ENCODE data around the gene ULK4. TPM values are rescaled to one million over a fixed set of nuclear protein-coding genes. Genes with fewer than 3 reads are reported as not detected.

The ULK4 gene
- total RNA-seq, 1 experiment from 2014 or later: 14.3 TPM

DNA sequence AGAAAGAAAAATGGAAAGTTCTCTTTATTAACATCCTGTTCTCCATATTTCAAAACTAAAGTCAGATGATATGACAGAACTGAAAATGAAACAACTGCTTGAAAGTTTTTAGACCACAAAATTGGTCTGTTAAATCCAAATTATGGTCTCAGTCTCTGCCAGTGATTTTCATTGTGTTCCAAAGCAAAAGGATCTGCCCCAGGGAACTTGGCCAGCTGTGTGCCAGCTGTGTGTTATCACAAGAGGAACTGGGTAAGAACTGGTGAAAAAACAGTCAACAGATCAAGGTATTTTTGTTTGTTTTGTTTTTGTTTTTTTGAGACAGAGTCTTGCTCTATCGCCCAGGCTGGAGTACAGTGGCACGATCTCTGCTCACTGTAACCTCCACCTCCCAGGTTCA is 439.3 kb downstream of the ULK4 start:
- no peak for ATAC-seq
- Histone ChIP-seq H3K9me3 (ENCODE audit: control insufficient read depth, insufficient read depth, low read depth, low read length) (no peaks in the 10 kb centered on the region), H3K27ac (ENCODE audit: low read length) (no peak overlapping the region), H3K27me3 (ENCODE audit: control insufficient read depth, insufficient read depth, low read length) (no peaks in the 10 kb centered on the region), H3K4me3 (ENCODE audit: low read depth in 2 of 2, low read length in 2 of 2) (no peak overlapping the region), H3K4me1 (ENCODE audit: control insufficient read depth, insufficient read depth, low read length) (no peaks in the 10 kb centered on the region), H3K36me3 (ENCODE audit: control insufficient read depth, insufficient read depth, low read length) (no peaks in the 10 kb centered on the region)
- POLR2A ChIA-PET: no interaction called here
- no TSS peak for BruUV-seq (replicated peaks)
- no peak for TF ChIP-seq POLR2AphosphoS5 (IDR thresholded peaks at IDR 0.05; ENCODE audit: low read depth, low read length)
- TF ChIP-seq, protein P1, sequence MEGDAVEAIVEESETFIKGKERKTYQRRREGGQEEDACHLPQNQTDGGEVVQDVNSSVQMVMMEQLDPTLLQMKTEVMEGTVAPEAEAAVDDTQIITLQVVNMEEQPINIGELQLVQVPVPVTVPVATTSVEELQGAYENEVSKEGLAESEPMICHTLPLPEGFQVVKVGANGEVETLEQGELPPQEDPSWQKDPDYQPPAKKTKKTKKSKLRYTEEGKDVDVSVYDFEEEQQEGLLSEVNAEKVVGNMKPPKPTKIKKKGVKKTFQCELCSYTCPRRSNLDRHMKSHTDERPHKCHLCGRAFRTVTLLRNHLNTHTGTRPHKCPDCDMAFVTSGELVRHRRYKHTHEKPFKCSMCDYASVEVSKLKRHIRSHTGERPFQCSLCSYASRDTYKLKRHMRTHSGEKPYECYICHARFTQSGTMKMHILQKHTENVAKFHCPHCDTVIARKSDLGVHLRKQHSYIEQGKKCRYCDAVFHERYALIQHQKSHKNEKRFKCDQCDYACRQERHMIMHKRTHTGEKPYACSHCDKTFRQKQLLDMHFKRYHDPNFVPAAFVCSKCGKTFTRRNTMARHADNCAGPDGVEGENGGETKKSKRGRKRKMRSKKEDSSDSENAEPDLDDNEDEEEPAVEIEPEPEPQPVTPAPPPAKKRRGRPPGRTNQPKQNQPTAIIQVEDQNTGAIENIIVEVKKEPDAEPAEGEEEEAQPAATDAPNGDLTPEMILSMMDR (IDR thresholded peaks at IDR 0.05): no peak
- TF ChIP-seq SIN3A (IDR thresholded peaks at IDR 0.05; ENCODE audit: borderline replicate concordance, insufficient read depth, low read depth, low read length): no peak
- no peak for TF ChIP-seq TCF7L2 (IDR thresholded peaks at IDR 0.05; ENCODE audit: low read depth, low read length)
- TF ChIP-seq, protein P2, sequence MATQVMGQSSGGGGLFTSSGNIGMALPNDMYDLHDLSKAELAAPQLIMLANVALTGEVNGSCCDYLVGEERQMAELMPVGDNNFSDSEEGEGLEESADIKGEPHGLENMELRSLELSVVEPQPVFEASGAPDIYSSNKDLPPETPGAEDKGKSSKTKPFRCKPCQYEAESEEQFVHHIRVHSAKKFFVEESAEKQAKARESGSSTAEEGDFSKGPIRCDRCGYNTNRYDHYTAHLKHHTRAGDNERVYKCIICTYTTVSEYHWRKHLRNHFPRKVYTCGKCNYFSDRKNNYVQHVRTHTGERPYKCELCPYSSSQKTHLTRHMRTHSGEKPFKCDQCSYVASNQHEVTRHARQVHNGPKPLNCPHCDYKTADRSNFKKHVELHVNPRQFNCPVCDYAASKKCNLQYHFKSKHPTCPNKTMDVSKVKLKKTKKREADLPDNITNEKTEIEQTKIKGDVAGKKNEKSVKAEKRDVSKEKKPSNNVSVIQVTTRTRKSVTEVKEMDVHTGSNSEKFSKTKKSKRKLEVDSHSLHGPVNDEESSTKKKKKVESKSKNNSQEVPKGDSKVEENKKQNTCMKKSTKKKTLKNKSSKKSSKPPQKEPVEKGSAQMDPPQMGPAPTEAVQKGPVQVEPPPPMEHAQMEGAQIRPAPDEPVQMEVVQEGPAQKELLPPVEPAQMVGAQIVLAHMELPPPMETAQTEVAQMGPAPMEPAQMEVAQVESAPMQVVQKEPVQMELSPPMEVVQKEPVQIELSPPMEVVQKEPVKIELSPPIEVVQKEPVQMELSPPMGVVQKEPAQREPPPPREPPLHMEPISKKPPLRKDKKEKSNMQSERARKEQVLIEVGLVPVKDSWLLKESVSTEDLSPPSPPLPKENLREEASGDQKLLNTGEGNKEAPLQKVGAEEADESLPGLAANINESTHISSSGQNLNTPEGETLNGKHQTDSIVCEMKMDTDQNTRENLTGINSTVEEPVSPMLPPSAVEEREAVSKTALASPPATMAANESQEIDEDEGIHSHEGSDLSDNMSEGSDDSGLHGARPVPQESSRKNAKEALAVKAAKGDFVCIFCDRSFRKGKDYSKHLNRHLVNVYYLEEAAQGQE (IDR thresholded peaks at IDR 0.05; ENCODE audit: insufficient read depth in 1 of 2, low read depth in 2 of 2, low read length in 1 of 2): no peak
- no peak for DNase-seq (ENCODE audit: low read depth, low spot score)
- CTCF ChIA-PET: interaction anchor here (0.6 kb wide), 1 partner anchor 244 kb away, joined by 4 read pairs; no protein-coding TSS in a partner anchor
- in situ Hi-C loops (cut with HindIII; ENCODE audit: low pct_unique_long_range_greater_than_20kb, low sequenced_read_pairs) (no loop called here), intact Hi-C loops (cut with micrococcal nuclease; ENCODE audit: unreplicated experiment) (no loop called here)

DNA sequence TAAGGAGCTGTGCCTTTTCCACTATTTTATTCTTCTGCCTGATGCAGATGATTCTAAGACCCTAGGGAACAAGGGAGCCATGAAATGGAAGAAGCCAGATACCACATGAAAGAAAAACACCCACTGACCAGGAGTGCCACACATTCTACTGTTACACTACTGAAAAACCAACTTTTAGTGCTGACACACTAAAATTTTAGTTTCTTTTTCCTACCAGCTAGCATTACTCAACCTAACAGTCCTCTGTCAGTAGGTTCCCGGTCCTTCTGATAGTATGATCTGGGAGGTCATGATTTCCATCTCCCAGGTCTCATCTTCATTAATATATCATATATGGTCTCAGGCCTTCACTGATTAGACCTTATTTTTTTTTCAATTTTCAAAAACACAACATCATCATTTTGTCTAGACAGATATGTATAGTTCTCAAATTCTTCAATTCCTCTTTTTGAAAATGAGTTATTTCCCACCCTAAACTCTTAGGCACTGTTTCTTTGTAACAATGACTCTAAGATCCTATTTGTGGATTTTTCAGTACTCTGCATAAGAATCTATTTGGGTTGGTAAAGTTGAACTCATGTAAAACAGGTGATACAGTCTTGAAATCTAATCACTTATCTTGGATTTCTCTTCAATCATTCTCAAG is 440.8 kb downstream of the ULK4 start:
- H3K4me1 ChIP-seq (ENCODE audit: control insufficient read depth, insufficient read depth, low read length): no peaks in the 10 kb centered on the region
- no peaks in the 10 kb centered on the region for H3K9me3 ChIP-seq (ENCODE audit: control insufficient read depth, insufficient read depth, low read depth, low read length)
- ChIA-PET POLR2A (no interaction called here), CTCF (no interaction called here)
- no peak for TF ChIP-seq SIN3A (IDR thresholded peaks at IDR 0.05; ENCODE audit: borderline replicate concordance, insufficient read depth, low read depth, low read length)
- no peak for TF ChIP-seq TCF7L2 (IDR thresholded peaks at IDR 0.05; ENCODE audit: low read depth, low read length)
- TF ChIP-seq, protein P1 (IDR thresholded peaks at IDR 0.05): no peak
- TF ChIP-seq POLR2AphosphoS5 (IDR thresholded peaks at IDR 0.05; ENCODE audit: low read depth, low read length): no peak
- TF ChIP-seq, protein P2 (IDR thresholded peaks at IDR 0.05; ENCODE audit: insufficient read depth in 1 of 2, low read depth in 2 of 2, low read length in 1 of 2): no peak
- intact Hi-C loops (cut with micrococcal nuclease; ENCODE audit: unreplicated experiment) (no loop called here), in situ Hi-C loops (cut with HindIII; ENCODE audit: low pct_unique_long_range_greater_than_20kb, low sequenced_read_pairs) (no loop called here)
- DNase-seq (ENCODE audit: low read depth, low spot score) (no peak), ATAC-seq (no peak)
- H3K4me3 ChIP-seq (ENCODE audit: low read depth in 2 of 2, low read length in 2 of 2): no peak overlapping the region
- H3K27ac ChIP-seq (ENCODE audit: low read length): no peak overlapping the region
- no peaks in the 10 kb centered on the region for H3K27me3 ChIP-seq (ENCODE audit: control insufficient read depth, insufficient read depth, low read length)
- no TSS peak for BruUV-seq (replicated peaks)
- no peaks in the 10 kb centered on the region for H3K36me3 ChIP-seq (ENCODE audit: control insufficient read depth, insufficient read depth, low read length)
